Activated naive CD8-positive, alpha-beta T cell (primary cell): Measurements from ENCODE around the gene DCTD.

Experiments used
- H3K27ac Mint-ChIP-seq: one replicate; pipeline ENCODE4 v1.8.0; 2021; ENCODE audit warnings: mixed read lengths
- H3K27me3 Mint-ChIP-seq: one replicate; pipeline ENCODE4 v1.8.0; 2021; ENCODE audit warnings: mixed read lengths
- H3K36me3 Mint-ChIP-seq: one replicate; pipeline ENCODE4 v1.8.0; 2021; ENCODE audit warnings: mixed read lengths
- H3K4me1 Mint-ChIP-seq: one replicate; pipeline ENCODE4 v1.8.0; 2021; ENCODE audit warnings: low read depth, mixed read lengths
- H3K4me3 Mint-ChIP-seq: one replicate; pipeline ENCODE4 v1.8.0; 2021; ENCODE audit warnings: mild to moderate bottlenecking, mixed read lengths
- H3K9me3 Mint-ChIP-seq: one replicate; pipeline ENCODE4 v1.8.0; 2021; ENCODE audit warnings: low read depth, mixed read lengths

DCTD gene

GRCh38 chr4:182888891-182889290, 28.3 kb downstream of the DCTD start:
- peaks cover 50% of the 10 kb centered on the region for H3K36me3 Mint-ChIP-seq
- H3K27me3 Mint-ChIP-seq = no peaks in the 10 kb centered on the region
- no peak overlapping the region for H3K4me3 Mint-ChIP-seq
- H3K4me1 Mint-ChIP-seq = no peaks in the 10 kb centered on the region
- H3K9me3 Mint-ChIP-seq = no peaks in the 10 kb centered on the region
- no peak overlapping the region for H3K27ac Mint-ChIP-seq

GRCh38 chr4:182886768-182887167, 30.4 kb downstream of the DCTD start:
- H3K36me3 Mint-ChIP-seq = peaks cover 57% of the 10 kb centered on the region
- H3K9me3 Mint-ChIP-seq = no peaks in the 10 kb centered on the region
- H3K27me3 Mint-ChIP-seq = no peaks in the 10 kb centered on the region
- no peak overlapping the region for H3K27ac Mint-ChIP-seq
- H3K4me3 Mint-ChIP-seq = no peak overlapping the region
- no peaks in the 10 kb centered on the region for H3K4me1 Mint-ChIP-seq

GRCh38 chr4:182886205-182886604, 31.0 kb downstream of the DCTD start:
- no peaks in the 10 kb centered on the region for H3K4me1 Mint-ChIP-seq
- no peaks in the 10 kb centered on the region for H3K27me3 Mint-ChIP-seq
- H3K9me3 Mint-ChIP-seq = no peaks in the 10 kb centered on the region
- no peak overlapping the region for H3K27ac Mint-ChIP-seq
- peaks cover 57% of the 10 kb centered on the region for H3K36me3 Mint-ChIP-seq
- no peak overlapping the region for H3K4me3 Mint-ChIP-seq

GRCh38 chr4:182885738-182886077, 31.5 kb downstream of the DCTD start:
- no peaks in the 10 kb centered on the region for H3K27me3 Mint-ChIP-seq
- no peak overlapping the region for H3K27ac Mint-ChIP-seq
- H3K9me3 Mint-ChIP-seq = no peaks in the 10 kb centered on the region
- H3K36me3 Mint-ChIP-seq = peaks cover 54% of the 10 kb centered on the region
- H3K4me3 Mint-ChIP-seq = no peak overlapping the region
- no peaks in the 10 kb centered on the region for H3K4me1 Mint-ChIP-seq

- no peak overlapping the region for H3K4me3 Mint-ChIP-seq
- no peaks in the 10 kb centered on the region for H3K27me3 Mint-ChIP-seq
Measured at GRCh38 chr4:182885022-182885737, 32.0 kb downstream of the DCTD start.

GRCh38 chr4:182884040-182884439, 33.1 kb downstream of the DCTD start:
- no peaks in the 10 kb centered on the region for H3K9me3 Mint-ChIP-seq
- H3K27me3 Mint-ChIP-seq = no peaks in the 10 kb centered on the region
- no peak overlapping the region for H3K27ac Mint-ChIP-seq
- peaks cover 47% of the 10 kb centered on the region for H3K36me3 Mint-ChIP-seq
- no peaks in the 10 kb centered on the region for H3K4me1 Mint-ChIP-seq
- H3K4me3 Mint-ChIP-seq = no peak overlapping the region

More at GRCh38 chr4:182885022-182885737, 32.0 kb downstream of the DCTD start:
- no peaks in the 10 kb centered on the region for H3K4me1 Mint-ChIP-seq
- no peak overlapping the region for H3K27ac Mint-ChIP-seq
- no peaks in the 10 kb centered on the region for H3K9me3 Mint-ChIP-seq
- H3K36me3 Mint-ChIP-seq = peaks cover 50% of the 10 kb centered on the region

GRCh38 chr4:182883351-182883750, 33.8 kb downstream of the DCTD start:
- no peaks in the 10 kb centered on the region for H3K27me3 Mint-ChIP-seq
- H3K4me1 Mint-ChIP-seq = no peaks in the 10 kb centered on the region
- peaks cover 43% of the 10 kb centered on the region for H3K36me3 Mint-ChIP-seq
- H3K4me3 Mint-ChIP-seq = no peak overlapping the region
- H3K27ac Mint-ChIP-seq = no peak overlapping the region
- no peaks in the 10 kb centered on the region for H3K9me3 Mint-ChIP-seq

- no peaks in the 10 kb centered on the region for H3K9me3 Mint-ChIP-seq
- no peaks in the 10 kb centered on the region for H3K27me3 Mint-ChIP-seq
- H3K36me3 Mint-ChIP-seq = peaks cover 41% of the 10 kb centered on the region
- no peaks in the 10 kb centered on the region for H3K4me1 Mint-ChIP-seq
- no peak overlapping the region for H3K4me3 Mint-ChIP-seq
- no peak overlapping the region for H3K27ac Mint-ChIP-seq
Measured at GRCh38 chr4:182881914-182882313, 35.3 kb downstream of the DCTD start.

- no peaks in the 10 kb centered on the region for H3K9me3 Mint-ChIP-seq
- peaks cover 32% of the 10 kb centered on the region for H3K36me3 Mint-ChIP-seq
- H3K4me3 Mint-ChIP-seq = no peak overlapping the region
- no peak overlapping the region for H3K27ac Mint-ChIP-seq
- H3K4me1 Mint-ChIP-seq = no peaks in the 10 kb centered on the region
- H3K27me3 Mint-ChIP-seq = no peaks in the 10 kb centered on the region
Measured at GRCh38 chr4:182880387-182881356, 36.5 kb downstream of the DCTD start.

GRCh38 chr4:182879913-182880312, 37.3 kb downstream of the DCTD start:
- no peak overlapping the region for H3K4me3 Mint-ChIP-seq
- H3K27ac Mint-ChIP-seq = no peak overlapping the region
- H3K9me3 Mint-ChIP-seq = no peaks in the 10 kb centered on the region
- H3K27me3 Mint-ChIP-seq = no peaks in the 10 kb centered on the region
- peaks cover 29% of the 10 kb centered on the region for H3K36me3 Mint-ChIP-seq
- H3K4me1 Mint-ChIP-seq = no peaks in the 10 kb centered on the region

- Mint-ChIP-seq H3K4me3 (no peak overlapping the region), H3K27ac (no peak overlapping the region), H3K27me3 (no peaks in the 10 kb centered on the region), H3K4me1 (no peaks in the 10 kb centered on the region), H3K36me3 (peaks cover 25% of the 10 kb centered on the region), H3K9me3 (no peaks in the 10 kb centered on the region)
Measured at GRCh38 chr4:182878633-182879495, 38.3 kb downstream of the DCTD start.

- H3K4me1 Mint-ChIP-seq = no peaks in the 10 kb centered on the region
- H3K27me3 Mint-ChIP-seq = no peaks in the 10 kb centered on the region
- H3K27ac Mint-ChIP-seq = no peak overlapping the region
- no peaks in the 10 kb centered on the region for H3K9me3 Mint-ChIP-seq
- H3K4me3 Mint-ChIP-seq = no peak overlapping the region
- peaks cover 13% of the 10 kb centered on the region for H3K36me3 Mint-ChIP-seq
Measured at GRCh38 chr4:182877326-182877883, 39.8 kb downstream of the DCTD start.

- Mint-ChIP-seq H3K4me3 (no peak overlapping the region), H3K27ac (no peak overlapping the region), H3K4me1 (no peaks in the 10 kb centered on the region), H3K9me3 (no peaks in the 10 kb centered on the region), H3K27me3 (no peaks in the 10 kb centered on the region), H3K36me3 (peaks cover 16% of the 10 kb centered on the region)
Measured at GRCh38 chr4:182876427-182876826, 40.8 kb downstream of the DCTD start.
